NOMO-1 treated with dmso at 0.1 percent for 144 hours (cell line): ENCODE results near the gene OSM.

Experiments used
- DNase-seq: peaks from one replicate; lab custom pipeline; 2025; ENCODE audit not compliant: unreplicated experiment; lab: John Stamatoyannopoulos, UW

OSM gene

DNA sequence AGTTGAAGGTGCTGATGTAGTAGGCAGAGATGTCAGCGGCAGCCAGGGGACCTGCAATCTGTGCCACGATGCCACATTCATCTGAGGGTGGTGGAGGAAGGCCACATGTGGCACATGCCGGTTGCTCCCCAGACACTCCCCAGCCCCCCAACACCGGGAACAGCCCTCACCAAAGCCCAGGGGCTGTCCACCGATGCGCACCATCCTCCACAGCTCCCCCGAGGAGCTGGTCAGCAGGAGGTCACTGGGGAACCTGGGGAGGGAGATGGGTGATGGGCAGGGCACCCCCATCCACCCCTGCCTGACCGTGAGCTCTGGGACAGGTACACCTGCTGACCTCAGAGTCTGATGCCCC lies 19.2 kb upstream of the OSM start:
- DNase-seq: no peak

DNA sequence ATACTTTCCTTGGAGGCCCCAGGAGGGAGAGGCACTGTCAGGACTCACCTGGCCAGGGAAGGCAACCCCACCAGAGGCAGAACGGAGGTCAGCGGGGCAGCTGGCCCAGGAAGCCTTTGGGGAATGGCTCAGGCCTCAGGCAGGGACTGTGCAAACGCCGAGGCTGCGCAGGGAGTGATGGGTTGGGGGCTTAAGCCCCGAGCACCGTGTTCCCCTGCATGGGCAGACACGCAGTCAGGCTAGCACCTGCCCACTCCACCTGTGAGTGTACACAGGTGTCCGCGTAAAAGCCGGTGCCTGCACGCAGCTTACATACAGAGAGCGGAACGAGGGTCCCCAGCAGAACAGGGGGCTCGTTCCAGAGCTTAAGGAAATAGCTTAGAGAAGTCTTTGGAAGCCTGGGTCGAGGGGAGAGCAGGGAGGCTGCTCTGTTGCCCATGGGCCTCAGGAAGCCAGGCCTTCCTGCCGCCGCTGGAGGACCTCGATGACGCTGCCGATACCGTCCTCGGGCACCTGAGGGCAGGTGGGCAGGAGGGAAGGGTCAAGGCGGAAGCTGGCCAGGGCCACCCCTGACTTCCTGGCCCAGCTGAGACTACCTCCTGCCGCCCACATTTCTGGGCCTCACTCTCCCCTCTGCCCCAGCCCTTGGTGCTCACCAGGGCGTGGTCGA lies 18.7 kb upstream of the OSM start:
- no peak for DNase-seq

DNA sequence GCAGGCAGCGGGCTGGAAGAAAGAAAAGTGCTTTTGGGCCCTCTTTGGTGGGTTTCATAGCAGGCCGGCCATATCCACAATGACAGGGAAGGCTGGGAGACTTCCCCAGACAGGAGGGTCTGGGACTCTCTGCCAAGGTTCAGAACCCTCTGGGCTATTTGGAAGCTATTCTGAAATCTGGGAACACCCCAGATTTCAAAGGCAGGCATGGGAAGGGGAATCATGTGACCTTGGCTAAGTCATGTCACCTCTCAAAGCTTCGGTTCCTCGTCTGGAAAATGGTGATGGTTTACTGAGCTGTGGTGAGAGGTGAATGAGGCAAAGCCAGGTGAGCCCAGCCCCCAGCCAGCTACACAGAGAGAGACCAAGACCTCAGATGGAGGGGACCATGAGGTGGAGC lies 18.0 kb upstream of the OSM start:
- no peak for DNase-seq

DNA sequence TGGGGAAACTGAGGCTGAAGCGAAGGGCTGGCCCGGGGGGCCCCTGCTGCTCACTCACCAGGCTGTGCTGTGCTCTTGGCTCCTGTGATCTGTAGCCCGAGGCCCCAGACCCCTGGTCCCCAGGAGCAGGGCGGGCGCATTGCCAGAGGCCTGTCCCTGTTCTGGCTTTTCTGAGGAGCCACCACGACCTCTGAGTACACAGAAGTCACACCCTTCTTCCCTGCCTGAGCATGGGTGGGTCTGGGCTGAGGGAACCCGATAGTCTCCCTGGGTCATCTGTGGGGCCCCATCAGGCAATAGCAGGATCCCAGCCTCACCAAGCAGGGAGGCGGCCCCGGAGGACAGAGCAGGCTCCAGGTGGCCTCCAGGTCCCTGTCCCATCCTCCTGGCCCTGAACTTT lies 17.5 kb upstream of the OSM start:
- DNase-seq: no peak

DNA sequence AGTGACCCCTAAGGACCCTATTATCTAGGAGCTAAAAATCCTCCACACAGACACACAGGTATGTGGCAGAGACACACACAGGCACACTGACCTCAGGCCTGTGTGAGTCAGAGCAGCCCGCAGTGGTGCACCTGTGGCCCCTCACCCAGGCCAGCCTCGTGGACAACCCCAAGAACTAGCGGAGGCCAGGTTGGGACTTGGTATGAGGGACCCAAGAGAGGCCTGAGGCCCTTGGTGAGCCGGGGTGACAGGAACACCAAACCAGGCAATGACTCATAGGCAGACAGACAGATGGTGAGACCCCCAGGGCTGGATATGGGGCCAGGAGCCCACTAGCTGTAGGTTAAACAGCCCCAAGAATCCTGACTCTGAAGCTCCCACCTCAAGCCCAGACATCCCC lies 16.7 kb upstream of the OSM start:
- DNase-seq: no peak

DNA sequence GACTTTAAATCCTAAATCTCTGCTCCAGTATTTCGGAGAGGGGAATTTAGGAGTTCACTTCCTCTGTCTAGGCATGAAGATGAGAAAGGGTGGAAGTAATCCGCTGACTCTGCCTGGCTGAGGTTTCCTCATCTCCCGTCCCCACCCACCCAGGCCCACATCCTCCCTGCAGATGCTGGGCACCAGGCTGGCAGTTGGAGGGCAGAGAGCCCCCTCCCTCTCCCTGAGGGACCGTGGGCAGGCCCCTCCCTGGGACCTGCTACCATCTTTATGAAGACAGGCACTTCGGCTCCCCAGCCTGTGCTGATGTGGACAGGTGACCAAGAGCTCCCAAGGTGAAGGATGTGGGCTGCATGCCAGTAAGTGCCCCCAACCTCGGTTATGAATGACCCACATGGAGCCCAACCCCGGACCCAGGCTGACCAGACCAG lies 16.0 kb upstream of the OSM start:
- DNase-seq: no peak

DNA sequence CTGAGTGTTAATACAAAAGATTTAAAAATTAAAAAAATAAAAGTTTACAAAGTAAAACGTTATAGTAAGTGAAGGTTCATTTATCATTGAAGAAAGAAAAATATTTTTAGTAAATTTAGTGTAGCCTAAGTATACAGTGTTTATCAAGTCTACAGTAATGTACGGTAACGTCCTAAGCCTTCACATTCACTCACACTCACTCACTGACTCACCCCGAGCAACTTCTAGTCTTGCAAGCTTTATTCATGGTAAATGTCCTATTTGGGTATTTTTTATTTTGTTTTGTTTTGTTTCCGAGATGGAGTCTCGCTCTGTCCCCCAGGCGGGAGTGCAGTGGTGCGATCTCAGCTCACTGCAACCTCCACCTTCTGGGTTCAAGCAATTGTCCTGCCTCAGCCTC lies 13.9 kb upstream of the OSM start:
- DNase-seq: no peak

DNA sequence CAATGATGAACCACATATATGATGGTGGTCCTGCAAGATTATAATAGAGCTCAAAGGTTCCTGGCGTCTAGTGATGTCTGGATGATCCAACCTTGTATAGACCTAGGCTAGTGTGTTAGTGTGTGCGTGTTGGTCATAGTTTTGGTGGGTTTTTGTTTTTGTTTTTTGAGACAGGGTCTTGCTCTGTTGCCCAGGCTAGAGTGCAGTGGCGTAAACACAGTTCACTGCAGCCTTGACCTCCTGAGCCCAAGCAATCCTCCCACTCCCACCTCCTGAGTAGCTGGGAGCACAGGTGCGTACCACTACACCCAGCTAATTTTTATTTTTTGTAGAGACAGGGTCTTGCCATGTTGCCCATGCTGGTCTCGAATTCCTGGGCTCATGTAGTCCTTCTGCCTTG lies 13.3 kb upstream of the OSM start:
- DNase-seq: no peak

DNA sequence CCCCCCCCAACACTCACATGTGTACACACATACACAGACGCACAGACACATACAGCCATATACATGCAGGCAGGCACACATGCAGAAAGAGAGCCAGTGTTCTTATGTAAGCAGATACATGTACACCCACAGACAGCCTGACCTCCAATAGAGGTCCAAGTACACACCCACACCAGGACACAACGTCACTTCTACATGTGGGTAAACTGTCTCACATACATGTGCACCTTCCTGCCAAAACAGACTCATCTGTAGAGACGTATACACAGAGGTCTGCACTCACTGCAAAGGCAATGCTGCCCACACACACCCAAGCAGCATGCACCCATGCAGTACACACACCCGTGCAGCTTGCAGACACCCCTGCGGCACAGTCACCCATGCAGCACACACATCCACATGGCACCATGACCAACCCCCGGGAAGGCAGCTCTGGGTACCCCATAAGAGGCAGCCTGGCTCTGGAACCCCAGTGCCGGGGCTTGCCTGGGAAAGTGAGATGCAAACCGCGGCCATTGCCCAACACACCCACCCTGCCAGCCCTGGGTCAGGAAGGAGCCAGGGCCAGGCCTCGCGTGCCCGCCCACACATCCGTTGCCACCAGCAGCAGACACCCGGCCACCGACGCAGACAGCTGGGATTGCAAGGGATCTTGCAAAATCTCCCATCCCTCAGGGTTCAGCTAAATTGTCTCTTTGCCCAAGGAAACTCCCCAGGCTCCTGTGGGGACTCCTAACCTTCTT lies 12.6 kb upstream of the OSM start:
- DNase-seq: peak; percentile 55

DNA sequence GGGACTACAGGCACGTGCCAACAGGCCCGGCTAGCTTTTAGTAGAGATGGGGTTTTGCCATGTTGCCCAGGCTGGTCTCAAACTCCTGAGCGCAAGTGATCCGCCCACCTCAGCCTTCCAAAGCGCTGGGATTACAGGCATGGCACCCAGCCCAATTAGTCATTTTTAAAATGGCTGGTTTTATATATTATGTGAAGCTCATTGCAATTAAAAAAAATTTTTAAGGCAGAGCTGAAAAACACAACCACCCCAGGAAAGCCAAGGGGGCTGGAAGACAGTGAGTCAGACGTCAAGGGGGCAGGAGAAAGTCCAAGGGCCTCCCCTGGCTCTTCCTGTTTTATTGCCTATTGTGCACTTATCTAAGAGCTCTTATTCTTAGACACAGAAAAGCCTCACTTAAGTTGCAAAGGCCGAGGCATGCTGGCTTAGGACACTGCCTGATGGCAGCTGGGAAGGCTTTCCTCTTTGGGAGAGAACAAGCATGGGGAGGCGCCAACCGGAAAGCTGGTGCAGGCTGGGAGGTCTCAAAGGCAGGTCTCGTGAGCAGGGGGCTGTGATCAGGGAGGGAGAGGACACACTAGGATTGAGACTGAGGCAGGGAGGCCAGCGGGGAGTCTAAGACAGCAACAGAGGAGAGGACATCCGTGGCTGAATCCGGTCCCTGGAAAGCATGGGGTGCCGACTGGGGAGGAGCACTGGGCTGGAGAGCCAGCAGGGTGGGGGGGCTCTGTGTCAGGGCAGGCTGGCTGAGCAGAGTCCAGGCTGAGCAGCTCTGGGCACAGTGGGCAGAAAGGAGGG lies 11.1 kb upstream of the OSM start:
- DNase-seq: peak; percentile 23

DNA sequence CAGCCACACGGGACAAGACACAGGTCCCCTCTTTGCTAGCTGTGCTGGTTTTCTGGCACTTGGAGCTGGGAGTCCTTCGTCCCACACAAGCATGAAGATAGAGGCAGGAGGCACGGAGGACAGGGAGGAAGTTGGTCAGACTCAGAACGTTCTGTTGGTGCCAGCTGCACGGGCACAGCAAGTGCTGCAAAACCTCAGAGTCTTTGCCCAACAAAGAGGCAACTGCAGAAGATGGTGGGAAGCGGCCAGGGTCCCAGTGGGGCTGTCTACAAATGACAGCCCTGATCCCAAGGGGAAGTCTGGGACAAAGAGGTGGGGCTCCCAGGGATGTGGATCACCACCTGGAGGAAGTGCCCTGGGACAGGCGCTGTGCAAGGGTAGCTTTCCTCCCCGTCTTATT lies 9.4 kb upstream of the OSM start:
- DNase-seq: no peak

DNA sequence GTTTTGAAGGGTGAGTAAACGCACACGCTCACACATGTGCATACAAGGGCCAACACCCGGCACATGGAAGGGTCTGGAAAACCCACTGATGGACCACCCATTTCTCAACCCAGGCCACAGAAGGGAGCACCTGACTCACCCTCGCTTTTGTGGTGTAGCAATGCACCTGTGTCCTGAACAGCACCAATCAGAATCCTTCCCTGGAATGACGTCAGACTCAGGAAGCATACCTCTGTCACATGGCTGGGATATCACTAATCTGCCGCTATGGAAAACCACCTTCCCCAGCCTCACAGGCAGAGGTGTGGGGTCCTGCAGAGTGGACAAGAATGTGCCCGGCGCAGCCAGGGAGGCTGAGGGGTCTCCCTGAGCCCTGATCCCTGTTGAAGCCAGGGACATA lies 9.0 kb upstream of the OSM start:
- no peak for DNase-seq

DNA sequence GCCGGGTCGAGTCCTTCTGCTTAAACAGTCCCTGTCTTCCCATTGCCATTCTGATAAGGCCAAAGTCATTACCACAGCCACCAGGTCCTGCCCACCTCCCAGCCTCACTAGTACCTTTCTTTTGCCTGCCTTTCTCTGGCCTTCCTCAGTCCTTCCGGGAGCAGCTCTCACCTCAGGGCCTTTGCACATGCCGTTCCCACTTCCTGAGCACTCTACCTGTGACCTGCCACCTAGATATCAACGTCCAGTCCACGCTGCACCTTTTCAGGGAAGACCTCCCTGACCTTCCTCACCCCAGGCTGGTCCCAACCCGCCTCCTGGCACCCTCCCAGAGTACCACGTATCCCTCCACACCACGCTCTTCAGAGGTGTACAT lies 7.8 kb upstream of the OSM start:
- no peak for DNase-seq

DNA sequence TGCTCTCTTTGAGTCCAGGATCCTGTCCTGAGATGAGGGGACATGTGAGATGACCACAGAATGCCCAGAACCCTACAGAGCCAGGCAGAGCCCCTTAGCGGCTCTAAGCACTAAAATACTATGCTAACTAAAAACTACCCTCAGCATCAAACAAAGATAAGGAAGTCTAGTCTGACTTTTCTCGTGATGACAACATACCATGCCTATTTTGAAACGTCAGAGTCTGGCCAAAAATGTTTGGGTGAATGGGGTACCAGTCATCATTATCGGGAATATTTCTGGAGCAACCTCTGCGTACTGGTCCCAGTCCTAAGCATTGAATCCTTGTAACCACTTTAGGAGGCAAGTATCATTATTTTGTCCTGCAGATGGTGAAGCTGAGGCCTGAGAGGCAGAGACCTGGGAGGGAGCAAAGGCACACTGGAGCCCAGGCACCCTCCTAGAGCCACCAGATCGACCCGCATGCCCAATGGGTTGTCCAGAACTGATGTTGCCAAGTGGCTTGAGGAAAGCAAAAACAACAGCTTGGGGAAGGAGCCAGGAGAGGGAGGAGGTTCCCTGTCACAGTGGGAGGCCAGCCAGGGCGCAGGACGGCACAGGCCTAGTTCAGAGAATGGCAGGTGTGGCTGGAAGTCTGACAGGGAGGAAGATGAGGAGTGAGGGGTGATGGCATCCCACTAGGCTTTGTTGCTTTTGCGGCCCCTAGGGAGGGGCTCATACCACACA lies 7.2 kb upstream of the OSM start:
- no peak for DNase-seq

DNA sequence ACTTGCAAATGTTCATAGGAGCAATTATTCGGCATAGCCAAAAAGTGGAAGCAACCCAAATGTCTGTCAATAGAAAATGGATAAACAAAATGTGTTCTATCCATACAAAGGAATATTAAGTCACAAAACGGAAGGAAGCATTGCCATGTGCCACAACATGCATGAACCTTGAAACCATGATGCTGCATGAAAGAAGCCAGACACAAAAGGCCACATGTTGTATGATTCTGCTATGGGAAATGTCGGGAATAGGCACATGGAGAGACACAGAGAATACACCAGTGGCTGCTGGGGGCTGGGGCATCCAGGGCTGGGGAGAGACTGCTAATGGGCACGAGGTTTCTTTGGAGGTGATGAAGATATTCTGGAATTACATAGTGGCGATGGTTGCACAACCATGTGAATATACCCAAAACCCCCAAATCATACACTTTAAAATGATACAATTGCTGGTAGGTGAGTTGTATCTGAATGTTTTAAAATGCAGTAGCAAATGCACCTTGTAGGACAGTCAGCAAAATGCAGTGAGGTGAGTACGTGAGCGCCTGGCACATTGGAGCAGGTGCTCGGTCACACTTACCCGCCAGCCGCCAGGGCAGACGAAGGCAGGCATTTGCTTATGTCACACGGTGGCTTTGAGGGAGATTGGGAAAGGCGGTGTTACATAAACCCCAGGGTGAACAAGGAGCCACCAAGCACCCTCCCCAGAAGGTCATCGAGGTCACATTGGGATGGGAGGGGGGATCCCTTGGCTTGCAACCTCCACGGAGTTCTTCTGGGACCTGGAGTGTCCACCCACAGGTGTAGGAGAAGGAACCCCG lies 6.3 kb upstream of the OSM start:
- no peak for DNase-seq

DNA sequence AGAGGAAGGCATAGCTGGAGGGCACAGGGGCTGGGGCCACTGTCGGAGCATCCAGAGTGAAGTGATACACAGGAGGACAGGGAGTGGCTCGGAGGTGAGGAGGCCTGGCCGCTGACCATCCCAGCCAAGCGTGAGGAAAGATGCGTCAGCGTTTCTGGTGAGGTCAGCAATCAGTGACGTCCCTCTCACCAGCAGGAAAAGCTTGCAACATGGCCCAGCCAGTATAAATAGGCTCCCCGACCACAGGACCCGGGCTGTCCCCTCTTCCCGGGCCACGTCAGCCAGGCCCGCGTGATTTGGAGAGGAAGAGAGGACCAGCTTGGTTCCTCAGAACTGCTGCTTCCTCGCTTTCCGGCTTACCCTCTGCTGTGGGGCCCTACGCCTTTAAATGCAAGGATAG lies 4.2 kb upstream of the OSM start:
- peak; percentile 89 for DNase-seq

DNA sequence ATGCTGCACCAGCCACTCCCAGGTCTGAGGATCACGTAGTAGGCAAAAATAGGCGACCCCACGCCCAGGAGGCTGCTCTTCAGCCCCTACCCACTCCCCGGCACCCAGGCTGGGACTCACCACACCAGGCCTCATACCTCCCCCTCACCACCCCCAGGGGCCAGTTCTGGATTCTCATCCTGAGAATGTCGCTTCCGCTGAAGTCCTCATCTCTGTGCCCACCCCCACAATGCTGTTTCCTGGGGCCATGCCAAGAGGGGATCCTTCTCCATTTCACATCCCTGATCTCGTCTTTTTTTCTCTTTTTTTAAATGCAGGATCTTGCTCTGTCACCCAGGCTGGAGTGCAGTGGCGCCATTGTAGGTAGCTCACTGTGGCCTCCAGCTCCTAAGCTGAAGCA lies 1.7 kb upstream of the OSM start:
- no peak for DNase-seq

DNA sequence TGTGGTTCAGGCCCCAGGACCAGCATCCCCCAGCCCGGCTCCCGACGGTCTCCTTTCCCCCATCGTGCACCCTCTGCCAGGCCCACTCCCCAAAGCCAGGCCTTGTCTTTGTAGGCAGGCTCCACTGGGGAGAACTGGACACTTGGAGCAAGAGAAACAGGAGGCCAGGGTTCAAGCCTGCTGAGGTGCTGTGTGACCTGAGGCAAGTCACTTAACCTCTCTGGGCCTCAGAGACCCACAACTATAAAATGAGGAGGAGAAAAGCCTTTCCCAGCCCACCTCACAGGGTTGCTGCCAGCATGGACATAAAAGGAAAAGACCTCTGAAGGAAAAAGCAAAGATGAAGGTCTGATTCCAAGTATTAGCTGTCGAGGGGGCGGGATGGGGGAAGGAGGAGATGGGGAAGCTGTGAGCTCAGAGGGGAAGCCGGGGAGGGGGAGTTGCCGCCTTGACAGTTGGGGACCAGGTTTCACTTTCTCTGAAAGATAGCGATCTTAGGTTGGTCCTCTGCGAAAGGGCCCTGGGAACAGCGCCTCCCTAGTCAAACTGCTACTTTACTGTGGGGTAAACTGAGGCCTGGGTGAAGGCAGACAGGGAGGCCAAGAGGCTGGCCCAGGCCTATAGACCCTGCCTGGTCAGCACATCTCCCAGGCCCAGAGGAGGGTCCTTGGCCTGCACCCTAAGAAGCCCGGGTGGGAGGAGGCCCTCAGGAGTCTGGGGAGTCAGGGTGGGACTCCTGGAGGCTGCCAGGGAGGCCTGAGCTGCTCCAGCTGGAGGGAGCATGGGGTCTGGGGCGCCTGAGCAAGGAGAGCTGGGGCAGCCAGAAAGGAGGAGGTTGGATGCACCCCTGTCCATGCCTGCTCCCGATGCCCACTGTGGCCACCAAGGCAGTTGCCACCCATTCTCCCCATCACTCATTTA lies 991 bp upstream of the OSM start:
- DNase-seq: no peak

DNA sequence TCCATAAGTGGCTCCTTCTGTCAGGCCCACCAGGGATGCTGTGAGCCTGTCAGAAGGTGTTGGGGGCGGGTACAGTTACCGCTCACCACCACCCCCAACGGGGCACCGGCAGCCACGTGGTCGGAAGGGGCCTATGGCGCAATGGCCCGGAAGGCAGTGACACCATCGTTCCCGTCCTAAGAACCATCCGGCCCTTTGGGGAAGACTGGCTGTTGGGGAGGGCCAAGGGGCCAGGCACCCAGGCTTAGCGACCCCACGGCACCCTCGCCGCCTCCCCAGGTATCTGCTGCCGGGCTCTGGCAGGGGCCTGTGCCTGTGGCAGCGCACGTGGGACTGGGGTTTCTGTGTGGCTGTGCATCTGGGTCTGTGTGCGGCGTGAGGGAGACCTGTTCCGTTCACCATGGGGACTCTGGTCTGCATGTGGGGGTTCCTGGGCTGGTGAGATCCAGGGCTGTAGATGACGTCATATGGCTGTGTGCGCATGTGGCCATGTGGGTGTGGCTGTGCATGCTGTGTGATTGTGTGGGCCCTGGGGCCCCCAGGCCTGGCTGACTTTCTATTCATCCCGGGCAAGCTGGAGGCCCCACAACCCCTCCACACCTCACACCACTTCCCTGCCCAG lies 717 bp downstream of the OSM start:
- DNase-seq: peak; percentile 79
